Stimulated activated CD8-positive, alpha-beta memory T cell treated with anti-CD3 and anti-CD28 coated beads, Interleukin-7, amount 100 ng/mL, for 24 hours (primary cell): ENCODE data around the gene LDAF1.
"Not testable (repeated sequence)": the region's sequence is repeated elsewhere in the genome, so short reads cannot be mapped to it uniquely, and the experiment has no call there.

ENCODE experiments used
- DNase-seq: peaks from one replicate; pipeline ENCODE4 v3.0.0-alpha.2; 2020; ENCODE audit warnings: low read depth

The LDAF1 gene

GRCh38 chr16:21158208-21159110, at the start of gene LDAF1:
LDAF1 (plus strand) TSS chr16:21158674; CDS start chr16:21161183, 2,509 bp downstream.
- peak; percentile 58 for DNase-seq

GRCh38 chr16:21115551-21115950, 42.9 kb upstream of the LDAF1 start:
- not testable (repeated sequence) for DNase-seq

- DNase-seq = no peak
Measured at GRCh38 chr16:21116148-21116693, 42.3 kb upstream of the LDAF1 start.

- DNase-seq = no peak
Measured at GRCh38 chr16:21117567-21117966, 40.9 kb upstream of the LDAF1 start.

GRCh38 chr16:21120976-21121520, 37.4 kb upstream of the LDAF1 start:
- DNase-seq = no peak

GRCh38 chr16:21125191-21125590, 33.3 kb upstream of the LDAF1 start:
- DNase-seq = no peak

- DNase-seq = no peak
Measured at GRCh38 chr16:21126518-21126917, 32.0 kb upstream of the LDAF1 start.

GRCh38 chr16:21128991-21129390, 29.5 kb upstream of the LDAF1 start:
- no peak for DNase-seq

- no peak for DNase-seq
Measured at GRCh38 chr16:21130811-21131210, 27.7 kb upstream of the LDAF1 start.

GRCh38 chr16:21134053-21134452, 24.4 kb upstream of the LDAF1 start:
- DNase-seq = no peak

- DNase-seq = no peak
Measured at GRCh38 chr16:21145738-21146137, 12.7 kb upstream of the LDAF1 start.

- no peak for DNase-seq
Measured at GRCh38 chr16:21150375-21151001, 8.0 kb upstream of the LDAF1 start, which contains the start of gene DNAH3. DNAH3 (minus strand) TSS chr16:21150846; CDS start chr16:21150319, 527 bp downstream.

- not testable (repeated sequence) for DNase-seq
Measured at GRCh38 chr16:21152160-21153030, 6.1 kb upstream of the LDAF1 start.

GRCh38 chr16:21153124-21153729, 5.2 kb upstream of the LDAF1 start:
- DNase-seq = not testable (repeated sequence)

- DNase-seq = not testable (repeated sequence)
Measured at GRCh38 chr16:21156011-21156410, 2.5 kb upstream of the LDAF1 start.

GRCh38 chr16:21156767-21157467, 1.6 kb upstream of the LDAF1 start:
- no peak for DNase-seq

GRCh38 chr16:21157632-21158031, 842 bp upstream of the LDAF1 start:
- no peak for DNase-seq

- DNase-seq = no peak
Measured at GRCh38 chr16:21159281-21159951, 942 bp downstream of the LDAF1 start.

- DNase-seq = no peak
Measured at GRCh38 chr16:21160276-21160675, 1.8 kb downstream of the LDAF1 start.

- DNase-seq = no peak
Measured at GRCh38 chr16:21161211-21161610, 2.7 kb downstream of the LDAF1 start.
